AG10803 (cell line): Measurements from ENCODE around the gene CDC73.
"Not testable (repeated sequence)": the region's sequence is repeated elsewhere in the genome, so short reads cannot be mapped to it uniquely, and the experiment has no call there.

Source experiments
- DNase-seq: peaks from one replicate; pipeline ENCODE4 v3.0.0; 2010; ENCODE audit warnings: low read depth
- H3K4me3 ChIP-seq: 2 replicates; pipeline ENCODE4 v1.5.1; 2011; ENCODE audit warnings: mild to moderate bottlenecking, low read length, control low read depth
- TF ChIP-seq, protein P1 (sequence below): conservative IDR thresholded peaks from 2 replicates; pipeline ENCODE4 v1.5.1; 2011; ENCODE audit warnings: mild to moderate bottlenecking, low read length, control low read depth, inconsistent platforms

The CDC73 gene

DNA sequence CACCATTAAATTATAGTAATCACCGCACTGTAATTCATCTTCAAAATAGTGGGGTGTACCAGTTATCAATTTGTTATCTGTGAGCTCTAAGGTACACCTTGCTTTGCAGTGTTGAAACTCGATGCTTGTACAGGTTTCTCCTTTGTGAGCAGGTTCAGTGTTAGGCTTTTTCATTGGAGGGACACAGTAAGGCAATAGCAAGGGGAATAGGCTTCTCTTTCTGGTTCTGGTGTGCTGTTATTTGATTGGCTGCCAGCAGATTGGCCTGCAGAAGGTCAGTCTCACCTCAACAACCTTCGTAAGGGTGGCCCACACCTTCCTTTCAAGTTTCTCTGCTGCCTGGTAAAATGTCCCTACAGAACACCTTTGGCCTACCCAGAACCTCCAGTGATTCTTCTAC lies 140.8 kb downstream of the CDC73 start:
- TF ChIP-seq, protein P1, sequence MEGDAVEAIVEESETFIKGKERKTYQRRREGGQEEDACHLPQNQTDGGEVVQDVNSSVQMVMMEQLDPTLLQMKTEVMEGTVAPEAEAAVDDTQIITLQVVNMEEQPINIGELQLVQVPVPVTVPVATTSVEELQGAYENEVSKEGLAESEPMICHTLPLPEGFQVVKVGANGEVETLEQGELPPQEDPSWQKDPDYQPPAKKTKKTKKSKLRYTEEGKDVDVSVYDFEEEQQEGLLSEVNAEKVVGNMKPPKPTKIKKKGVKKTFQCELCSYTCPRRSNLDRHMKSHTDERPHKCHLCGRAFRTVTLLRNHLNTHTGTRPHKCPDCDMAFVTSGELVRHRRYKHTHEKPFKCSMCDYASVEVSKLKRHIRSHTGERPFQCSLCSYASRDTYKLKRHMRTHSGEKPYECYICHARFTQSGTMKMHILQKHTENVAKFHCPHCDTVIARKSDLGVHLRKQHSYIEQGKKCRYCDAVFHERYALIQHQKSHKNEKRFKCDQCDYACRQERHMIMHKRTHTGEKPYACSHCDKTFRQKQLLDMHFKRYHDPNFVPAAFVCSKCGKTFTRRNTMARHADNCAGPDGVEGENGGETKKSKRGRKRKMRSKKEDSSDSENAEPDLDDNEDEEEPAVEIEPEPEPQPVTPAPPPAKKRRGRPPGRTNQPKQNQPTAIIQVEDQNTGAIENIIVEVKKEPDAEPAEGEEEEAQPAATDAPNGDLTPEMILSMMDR: no peak
- DNase-seq: no peak
- no peak overlapping the region for H3K4me3 ChIP-seq

DNA sequence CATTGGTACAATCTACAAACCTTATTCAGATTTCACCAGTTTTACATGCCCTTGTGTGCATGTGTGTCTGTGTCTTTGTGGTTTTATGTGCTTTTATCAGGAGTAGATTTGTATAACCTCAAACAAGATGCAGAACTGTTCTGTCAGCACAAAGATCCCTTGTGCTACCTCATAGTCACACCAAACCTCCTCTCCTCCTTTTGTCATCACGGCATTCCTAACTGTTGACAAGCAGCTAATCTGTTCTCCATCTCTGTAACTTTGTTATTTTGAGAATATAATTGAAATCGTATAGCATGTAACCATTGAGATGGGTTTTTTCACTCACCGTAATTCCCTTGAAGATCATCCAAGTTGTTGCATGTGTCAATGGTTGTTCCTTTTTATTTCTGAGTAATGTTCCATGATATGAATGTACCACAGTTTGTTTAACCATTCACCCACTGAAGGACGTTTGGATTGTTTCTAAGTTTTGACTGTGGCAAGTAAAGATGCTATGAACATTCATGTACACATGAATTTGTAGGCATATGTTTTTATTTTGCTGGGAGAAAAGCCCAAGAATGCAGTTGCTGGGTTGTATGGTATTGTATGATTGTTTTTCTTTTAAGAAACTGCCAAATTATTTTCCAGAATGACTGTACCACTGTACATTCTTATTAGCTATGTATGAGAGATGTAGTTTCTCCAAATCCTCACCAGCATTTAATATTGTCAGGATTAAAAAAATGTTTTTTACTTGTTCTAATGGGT lies 142.7 kb downstream of the CDC73 start:
- TF ChIP-seq, protein P1: no peak
- DNase-seq: peak; percentile 55

DNA sequence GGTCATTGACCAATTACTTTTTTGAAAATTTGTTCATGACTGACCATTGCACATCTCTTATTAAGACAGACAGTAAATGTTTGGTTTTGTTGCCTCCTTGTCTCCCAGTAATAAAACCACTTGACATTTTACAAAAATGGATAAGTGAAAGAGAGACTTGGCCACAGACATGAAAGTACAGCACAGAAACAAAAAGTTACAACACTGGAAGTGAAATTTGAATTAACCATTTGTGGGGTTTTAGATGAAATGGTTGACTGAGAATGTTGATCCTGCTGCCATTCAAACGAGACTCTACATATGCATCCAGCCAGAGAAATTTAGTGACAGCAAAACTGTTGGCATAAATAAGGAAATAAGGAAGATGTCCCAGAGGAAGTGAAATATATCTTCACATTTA lies 143.9 kb downstream of the CDC73 start:
- no peak for DNase-seq
- no peak overlapping the region for H3K4me3 ChIP-seq
- TF ChIP-seq, protein P1: no peak

More for the DNA sequence above, 142.7 kb downstream of the CDC73 start:
- H3K4me3 ChIP-seq: no peak overlapping the region

DNA sequence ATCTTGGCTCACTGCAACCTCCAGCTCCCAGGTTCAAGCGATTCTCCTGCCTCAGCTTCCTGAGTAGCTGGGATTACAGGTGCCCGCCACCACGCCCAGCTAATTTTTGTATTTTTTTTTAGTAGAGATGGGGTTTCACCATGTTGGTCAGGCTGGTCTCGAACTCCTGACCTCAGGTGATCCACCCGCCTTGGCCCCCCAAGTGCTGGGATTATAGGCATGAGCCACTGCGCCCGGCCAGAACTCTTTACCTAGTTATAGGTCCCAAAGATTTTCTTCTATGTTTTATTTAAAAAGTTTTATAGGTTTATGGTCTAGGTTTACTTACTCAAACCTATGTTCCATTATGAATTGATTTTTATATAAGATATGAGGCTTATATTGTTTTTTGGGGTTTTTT lies 145.0 kb downstream of the CDC73 start:
- H3K4me3 ChIP-seq, DNase-seq: not testable (repeated sequence)

DNA sequence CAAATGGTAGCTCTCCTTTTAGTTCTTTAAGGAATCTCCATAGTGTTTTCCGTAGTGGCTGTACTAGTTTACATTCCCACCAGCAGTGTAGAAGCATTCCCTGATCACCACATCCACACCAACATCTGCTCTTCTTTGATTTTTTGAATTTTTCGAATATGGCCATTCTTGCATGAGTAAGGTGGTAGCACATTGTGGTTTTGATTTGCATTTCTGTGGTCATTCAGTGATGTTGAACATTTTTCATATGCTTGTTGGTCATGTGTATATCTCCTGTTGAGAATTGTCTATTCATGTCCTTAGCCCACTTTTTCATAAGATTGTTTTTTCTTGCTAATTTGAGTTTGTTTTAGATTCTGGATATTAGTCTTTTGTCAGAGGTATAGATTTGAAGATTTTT lies 149.2 kb downstream of the CDC73 start:
- DNase-seq: peak; percentile 90
- no peak overlapping the region for H3K4me3 ChIP-seq
- TF ChIP-seq, protein P1: no peak

DNA sequence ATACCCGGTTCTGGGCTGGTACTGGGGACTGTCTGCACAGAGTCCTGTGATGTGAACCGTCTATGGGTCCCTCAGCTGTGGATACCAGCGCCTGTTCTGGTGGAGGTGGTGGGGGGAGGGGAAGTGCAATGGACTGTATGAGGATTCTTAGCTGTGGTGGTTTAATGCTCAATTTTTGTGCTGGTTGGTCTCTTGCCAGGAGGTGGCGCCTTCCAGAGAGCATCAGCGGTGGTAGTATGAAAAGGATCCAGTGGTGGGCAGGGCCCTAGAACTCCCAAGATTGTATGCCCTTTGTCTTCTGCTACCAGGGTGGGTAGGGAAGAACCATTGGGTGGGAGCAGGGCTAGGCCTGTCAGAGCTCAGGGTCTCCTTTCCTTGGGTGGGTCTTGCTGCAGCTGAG lies 153.9 kb downstream of the CDC73 start:
- H3K4me3 ChIP-seq: no peak overlapping the region
- no peak for DNase-seq
- TF ChIP-seq, protein P1: no peak

DNA sequence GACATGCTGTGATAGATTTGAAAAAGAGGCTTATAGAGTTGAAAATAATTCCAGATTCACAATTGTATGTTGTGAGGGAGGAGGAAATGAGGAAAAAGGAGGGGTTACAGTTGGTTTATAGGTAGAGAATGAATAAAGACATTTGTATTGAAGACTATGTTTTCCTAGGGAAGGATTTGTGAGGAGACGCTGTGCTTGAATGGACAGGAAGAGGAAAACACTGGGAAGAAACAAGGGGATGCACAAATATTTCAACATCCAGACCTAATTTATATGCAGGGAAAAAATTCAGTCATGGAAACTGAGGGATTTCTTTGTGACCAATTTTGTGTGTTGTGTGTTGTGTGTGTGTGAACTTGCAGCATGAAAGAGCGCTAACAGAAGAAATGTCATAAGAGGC lies 157.1 kb downstream of the CDC73 start:
- TF ChIP-seq, protein P1: no peak

More for the DNA sequence above, 157.1 kb downstream of the CDC73 start:
- no peak overlapping the region for H3K4me3 ChIP-seq
- DNase-seq: no peak
